ENCODE data around the gene SYT13. TPM values are rescaled to one million over a fixed set of nuclear protein-coding genes. Genes with fewer than 3 reads are reported as not detected.
A peak's percentile ranks its signal among the peaks of the same experiment; 100 is the strongest.

The SYT13 gene
- total and polyA plus RNA-seq, 11 donors = 0.61 to 7.5 (median 3.2) TPM

GRCh38 chr11:45267052-45267451 is 19.1 kb downstream of the SYT13 start:
- no peaks in the 10 kb centered on the region for H3K9me3 ChIP-seq
- H3K4me3 ChIP-seq = no peak overlapping the region
- ATAC-seq (no peak), DNase-seq (no peak)
- intact Hi-C loops (cut with DNase I) = no loop called here
- H3K27ac ChIP-seq = no peak overlapping the region
- no peaks in the 10 kb centered on the region for H3K4me1 ChIP-seq
- 58 to 69% (median 61%) methylated on average over 14 of the region's 14 CpGs for WGBS, 4 donors
- H3K36me3 ChIP-seq = no peaks in the 10 kb centered on the region
- H3K27me3 ChIP-seq = peaks cover 0 to 33% (median 8%) of the 10 kb centered on the region in 9 donors
- TF ChIP-seq CTCF (IDR thresholded peaks at IDR 0.05) (peak in 5 of 12 donors; percentile 10 to 32 (median 24)), POLR2A (IDR thresholded peaks at IDR 0.05) (no peak)

GRCh38 chr11:45266676-45267020 is 19.5 kb downstream of the SYT13 start:
- ATAC-seq (no peak), DNase-seq (no peak)
- no peak overlapping the region for H3K27ac ChIP-seq
- no peak for TF ChIP-seq CTCF (IDR thresholded peaks at IDR 0.05)
- no peak for TF ChIP-seq POLR2A (IDR thresholded peaks at IDR 0.05)
- H3K9me3 ChIP-seq = no peaks in the 10 kb centered on the region
- H3K36me3 ChIP-seq = no peaks in the 10 kb centered on the region
- intact Hi-C loops (cut with DNase I) = no loop called here
- no peak overlapping the region for H3K4me3 ChIP-seq
- WGBS, 4 donors = 92 to 96% (median 95%) methylated on average over 1 of the region's 1 CpG
- peaks cover 0 to 35% (median 8%) of the 10 kb centered on the region in 9 donors for H3K27me3 ChIP-seq
- no peaks in the 10 kb centered on the region for H3K4me1 ChIP-seq

- intact Hi-C loops (cut with DNase I) = no loop called here
- Histone ChIP-seq H3K27me3 (peaks cover 0 to 39% (median 8%) of the 10 kb centered on the region in 9 donors), H3K4me1 (no peaks in the 10 kb centered on the region), H3K27ac (no peak overlapping the region), H3K9me3 (no peaks in the 10 kb centered on the region), H3K36me3 (no peaks in the 10 kb centered on the region), H3K4me3 (no peak overlapping the region)
- DNase-seq (no peak), ATAC-seq (no peak)
- TF ChIP-seq POLR2A (IDR thresholded peaks at IDR 0.05) (no peak), CTCF (IDR thresholded peaks at IDR 0.05) (no peak)
- WGBS, 4 donors = 87 to 93% (median 89%) methylated on average over 2 of the region's 2 CpGs
Measured at GRCh38 chr11:45265969-45266675, 20.0 kb downstream of the SYT13 start.

GRCh38 chr11:45264839-45265515 is 21.2 kb downstream of the SYT13 start:
- 64 to 74% (median 67%) methylated on average over 11 of the region's 11 CpGs for WGBS, 4 donors
- DNase-seq (no peak), ATAC-seq (peak in 1 of 4 donors; percentile 36)
- no peaks in the 10 kb centered on the region for H3K9me3 ChIP-seq
- H3K4me1 ChIP-seq = no peaks in the 10 kb centered on the region
- no peak overlapping the region for H3K27ac ChIP-seq
- H3K27me3 ChIP-seq = peaks cover 0 to 35% (median 8%) of the 10 kb centered on the region in 9 donors
- intact Hi-C loops (cut with DNase I) = no loop called here
- TF ChIP-seq CTCF (IDR thresholded peaks at IDR 0.05) (no peak), POLR2A (IDR thresholded peaks at IDR 0.05) (no peak)
- H3K4me3 ChIP-seq = no peak overlapping the region
- no peaks in the 10 kb centered on the region for H3K36me3 ChIP-seq
